A673 (cell line): Measurements from ENCODE around the gene CPM. TPM values are rescaled to one million over a fixed set of nuclear protein-coding genes. Genes with fewer than 3 reads are reported as not detected.

Source experiments
- BruUV-seq: library from RNA; stranded (reverse); fragments of 400-500 nt; replicated peaks from 2 replicates; lab custom pipeline; 2021; lab: Mats Ljungman, UMichigan
- CTCF ChIA-PET: fragments of 300-600 bp; sonication (Branson Sonifier 250); formaldehyde crosslinking; loops from one replicate; lab custom pipeline; 2022; ENCODE audit warnings: antibody characterized with exemption; lab: Charles Lee
- POLR2A ChIA-PET: fragments of 300-600 bp; sonication (Branson Sonifier 250); formaldehyde crosslinking; loops from one replicate; lab custom pipeline; 2022; ENCODE audit warnings: antibody characterized with exemption; ENCODE audit not compliant: low non-redundant PET; lab: Charles Lee
- DNase-seq: peaks from one replicate; pipeline ENCODE4 v3.0.0-alpha.2; 2015; ENCODE audit warnings: low spot score
- H3K27ac ChIP-seq: fragments of 200-600 bp; sonication (generic); 2 replicates; pipeline ENCODE4 v1.5.1; 2016; ENCODE audit warnings: mixed run types, low read depth, mild to moderate bottlenecking, mixed read lengths, antibody characterized with exemption, low read length; ENCODE audit not compliant: poor library complexity, severe bottlenecking
- H3K27me3 ChIP-seq: fragments of 200-600 bp; sonication (generic); replicated peaks from 2 replicates; pipeline ENCODE4 v1.6.1; 2017; ENCODE audit warnings: mixed run types, low read depth, mild to moderate bottlenecking, mixed read lengths, antibody characterized with exemption, low read length; ENCODE audit not compliant: insufficient read depth, poor library complexity
- H3K36me3 ChIP-seq: fragments of 200-600 bp; sonication (generic); 2 replicates; pipeline ENCODE4 v1.6.1; 2016; ENCODE audit warnings: mixed run types, mild to moderate bottlenecking, mixed read lengths, antibody characterized with exemption, low read length; ENCODE audit not compliant: insufficient read depth, poor library complexity, severe bottlenecking
- H3K4me1 ChIP-seq: fragments of 200-600 bp; sonication (generic); 2 replicates; pipeline ENCODE4 v1.6.1; 2017; ENCODE audit warnings: mixed run types, mild to moderate bottlenecking, mixed read lengths, antibody characterized with exemption, low read length; ENCODE audit not compliant: insufficient read depth, poor library complexity, severe bottlenecking
- H3K4me3 ChIP-seq: fragments of 200-600 bp; sonication (generic); 2 replicates; pipeline ENCODE4 v1.5.1; 2016; ENCODE audit warnings: low read depth, mixed run types, mild to moderate bottlenecking, mixed read lengths, low read length; ENCODE audit not compliant: poor library complexity, severe bottlenecking
- H3K9me3 ChIP-seq: fragments of 200-600 bp; sonication (generic); 2 replicates; pipeline ENCODE4 v1.6.1; 2016; ENCODE audit warnings: mixed run types, low read depth, mild to moderate bottlenecking, mixed read lengths, antibody characterized with exemption, low read length; ENCODE audit not compliant: poor library complexity, severe bottlenecking
- CTCF ChIP-seq: fragments of 300-800, 200-600 bp; sonication (generic); conservative IDR thresholded peaks from 2 replicates; pipeline ENCODE4 v1.5.1; 2017; ENCODE audit warnings: low read depth, mild to moderate bottlenecking, antibody characterized with exemption, low read length, moderate library complexity, mixed read lengths
- EZH2 ChIP-seq: fragments of 200-600 bp; sonication (generic); IDR thresholded peaks from 2 replicates; pipeline ENCODE4 v1.6.1; 2017; ENCODE audit warnings: borderline replicate concordance, low read depth, mild to moderate bottlenecking, mixed read lengths, antibody characterized with exemption, low read length; ENCODE audit not compliant: poor library complexity, severe bottlenecking
- intact Hi-C: fragments of 100-400 bp; cut with micrococcal nuclease; formaldehyde crosslinking; loops from one replicate; pipeline ENCODE4 v1.10.0; 2022; ENCODE audit not compliant: unreplicated experiment
- total RNA-seq: library from RNA; stranded (reverse); gene quantifications from 2 replicates; pipeline ENCODE4 v1.2.3, GENCODE V29; 2021

Gene CPM
- total RNA-seq, 1 experiment from 2014 or later = 0.84 TPM

- no peaks in the 10 kb centered on the region for H3K27me3 ChIP-seq
- no peak for DNase-seq
- intact Hi-C loops = no loop called here
- BruUV-seq = no TSS peak
- no peaks in the 10 kb centered on the region for H3K4me1 ChIP-seq
- no peak overlapping the region for H3K4me3 ChIP-seq
- H3K36me3 ChIP-seq = no peaks in the 10 kb centered on the region
- CTCF ChIA-PET = no interaction called here
- POLR2A ChIA-PET = no interaction called here
- H3K9me3 ChIP-seq = no peaks in the 10 kb centered on the region
- no peak overlapping the region for H3K27ac ChIP-seq
- no peak for TF ChIP-seq CTCF
- no peak for TF ChIP-seq EZH2
Observed at GRCh38 chr12:68891141-68891540, 41.8 kb downstream of the CPM start.

GRCh38 chr12:68890701-68891113, 42.3 kb downstream of the CPM start:
- TF ChIP-seq CTCF = no peak
- no peak for TF ChIP-seq EZH2
- Histone ChIP-seq H3K36me3 (no peaks in the 10 kb centered on the region), H3K4me3 (no peak overlapping the region), H3K9me3 (no peaks in the 10 kb centered on the region), H3K27ac (no peak overlapping the region), H3K4me1 (no peaks in the 10 kb centered on the region), H3K27me3 (no peaks in the 10 kb centered on the region)
- POLR2A ChIA-PET = no interaction called here
- BruUV-seq = no TSS peak
- CTCF ChIA-PET = no interaction called here
- no peak for DNase-seq
- intact Hi-C loops = no loop called here

- DNase-seq = no peak
- BruUV-seq = no TSS peak
- Histone ChIP-seq H3K4me3 (no peak overlapping the region), H3K36me3 (no peaks in the 10 kb centered on the region), H3K9me3 (no peaks in the 10 kb centered on the region), H3K27me3 (no peaks in the 10 kb centered on the region), H3K4me1 (no peaks in the 10 kb centered on the region), H3K27ac (no peak overlapping the region)
- ChIA-PET CTCF (no interaction called here), POLR2A (no interaction called here)
- TF ChIP-seq EZH2 (no peak), CTCF (no peak)
- intact Hi-C loops = no loop called here
Observed at GRCh38 chr12:68888243-68888642, 44.7 kb downstream of the CPM start.
